Upper lobe of left lung (tissue), 6 donors: ENCODE measurements around the gene ICE2. TPM values are rescaled to one million over a fixed set of nuclear protein-coding genes. Genes with fewer than 3 reads are reported as not detected.
A peak's percentile ranks its signal among the peaks of the same experiment; 100 is the strongest.

Experiments used
- ATAC-seq, 2 donors: fragments of 200-7000 bp; cut with Tn5 transposase; one replicate each; pipeline ENCODE4 v1.9.1; 2022; ENCODE audit warnings: mild to moderate bottlenecking in 2 of 2, moderate library complexity in 2 of 2; ENCODE audit not compliant: low FRiP score in 2 of 2
- DNase-seq, 2 donors: peaks; one replicate each; pipeline ENCODE4 v3.0.0-alpha.2; 2019 to 2020
- H3K27ac ChIP-seq, 4 donors: fragments of 200-600 bp; sonication (generic); one replicate each; pipeline ENCODE4 v1.5.1; 2016 to 2019
- H3K27me3 ChIP-seq, 4 donors: fragments of 200-600 bp; sonication (generic); one replicate each; pipeline ENCODE4 v1.5.1; 2017 to 2019
- H3K36me3 ChIP-seq, 4 donors: fragments of 200-600 bp; sonication (generic); one replicate each; pipeline ENCODE4 v1.5.1; 2016 to 2019
- H3K4me1 ChIP-seq, 4 donors: fragments of 200-600 bp; sonication (generic); one replicate each; pipeline ENCODE4 v1.5.1; 2018 to 2019
- H3K4me3 ChIP-seq, 4 donors: fragments of 200-600 bp; sonication (generic); one replicate each; pipeline ENCODE4 v1.5.1; 2017 to 2019; ENCODE audit warnings: mild to moderate bottlenecking in 2 of 4, moderate library complexity in 1 of 4
- H3K9me3 ChIP-seq, 4 donors: fragments of 200-600 bp; sonication (generic); one replicate each; pipeline ENCODE4 v1.5.1; 2018 to 2019
- CTCF ChIP-seq, 6 experiments: fragments of 450-650 bp in 4 of 6; fragments of 200-600 bp in 2 of 6; sonication (generic) in 2 of 6; IDR thresholded peaks; one replicate each; pipeline ENCODE4 v1.5.1; 2016 to 2019; ENCODE audit warnings: antibody characterized with exemption in 6 of 6
- EP300 ChIP-seq, 4 donors: sonication (generic); formaldehyde crosslinking; IDR thresholded peaks; one replicate each; pipeline ENCODE4 v1.5.1; 2017; ENCODE audit warnings: antibody characterized with exemption in 4 of 4, control low read depth in 2 of 4
- POLR2A ChIP-seq, 4 donors: fragments of 450-650 bp; IDR thresholded peaks; one replicate each; pipeline ENCODE4 v1.5.1; 2016 to 2017; ENCODE audit warnings: antibody characterized with exemption in 4 of 4, mild to moderate bottlenecking in 2 of 4
- POLR2AphosphoS5 ChIP-seq, 2 donors: sonication (generic); formaldehyde crosslinking; IDR thresholded peaks; one replicate each; pipeline ENCODE4 v1.5.1; 2017; ENCODE audit warnings: antibody characterized with exemption in 2 of 2
- WGBS, 2 donors: methylation state at CpG; one replicate each; pipeline ENCODE4 v1.1.5; 2017 to 2018; 5-methylcytosine and 5-hydroxymethylcytosine counted together
- total RNA-seq, 6 donors: library from RNA; depleted of rRNA in 4 of 6; stranded (reverse); fragments of >200 nt in 4 of 6; gene quantifications; one replicate each; pipeline versions ENCODE4 v1.1.0 to v1.2.1, GENCODE V29; 2016 to 2021
- donor health status: DM: no; HTN: no; CAD: no; lungs with moderate emphysema.
- donor health status: DM: no; HTN: yes; CAD: no; lungs with severe emphysema.

The ICE2 gene
- total RNA-seq, 6 donors from 2014 or later = 15.0 to 40.7 (median 32.8) TPM

GRCh38 chr15:60421544-60421943, 57.4 kb downstream of the ICE2 start:
- ATAC-seq (no peak), DNase-seq (no peak)
- H3K27ac ChIP-seq = no peak overlapping the region
- TF ChIP-seq POLR2AphosphoS5 (IDR thresholded peaks at IDR 0.05) (no peak), EP300 (IDR thresholded peaks at IDR 0.05) (no peak), CTCF (IDR thresholded peaks at IDR 0.05) (no peak), POLR2A (IDR thresholded peaks at IDR 0.05) (no peak)
- 81 to 88% methylated on average over 1 of the region's 1 CpG for WGBS, 2 donors
- H3K4me3 ChIP-seq = no peak overlapping the region
- no peaks in the 10 kb centered on the region for H3K36me3 ChIP-seq
- no peaks in the 10 kb centered on the region for H3K27me3 ChIP-seq
- no peaks in the 10 kb centered on the region for H3K9me3 ChIP-seq
- peaks cover 3 to 14% (median 8%) of the 10 kb centered on the region in 4 donors for H3K4me1 ChIP-seq

GRCh38 chr15:60420203-60420716, 58.7 kb downstream of the ICE2 start:
- Histone ChIP-seq H3K36me3 (no peaks in the 10 kb centered on the region), H3K9me3 (no peaks in the 10 kb centered on the region), H3K4me1 (peaks cover 0 to 14% (median 8%) of the 10 kb centered on the region in 4 donors), H3K27ac (no peak overlapping the region), H3K27me3 (no peaks in the 10 kb centered on the region), H3K4me3 (no peak overlapping the region)
- ATAC-seq = no peak
- DNase-seq = no peak
- WGBS, 2 donors = 70 to 80% methylated on average over 2 of the region's 2 CpGs
- no peak for TF ChIP-seq CTCF (IDR thresholded peaks at IDR 0.05)
- TF ChIP-seq EP300 (IDR thresholded peaks at IDR 0.05) = no peak
- TF ChIP-seq POLR2AphosphoS5 (IDR thresholded peaks at IDR 0.05) = no peak
- TF ChIP-seq POLR2A (IDR thresholded peaks at IDR 0.05) = no peak

- no peak for TF ChIP-seq EP300 (IDR thresholded peaks at IDR 0.05)
- TF ChIP-seq CTCF (IDR thresholded peaks at IDR 0.05) = no peak
- TF ChIP-seq POLR2A (IDR thresholded peaks at IDR 0.05) = no peak
- TF ChIP-seq POLR2AphosphoS5 (IDR thresholded peaks at IDR 0.05) = no peak
- 63 to 67% methylated on average over 2 of the region's 2 CpGs for WGBS, 2 donors
- DNase-seq (peak in 1 of 2 donors; percentile 40), ATAC-seq (peak in 1 of 2 donors; percentile 44)
- Histone ChIP-seq H3K4me3 (no peak overlapping the region), H3K27me3 (no peaks in the 10 kb centered on the region), H3K36me3 (no peaks in the 10 kb centered on the region), H3K9me3 (no peaks in the 10 kb centered on the region), H3K27ac (no peak overlapping the region), H3K4me1 (peaks cover 0 to 14% (median 8%) of the 10 kb centered on the region in 4 donors)
Observed at GRCh38 chr15:60419753-60420152, 59.2 kb downstream of the ICE2 start.

- ATAC-seq (no peak), DNase-seq (no peak)
- TF ChIP-seq EP300 (IDR thresholded peaks at IDR 0.05) = no peak
- no peak for TF ChIP-seq CTCF (IDR thresholded peaks at IDR 0.05)
- no peak for TF ChIP-seq POLR2A (IDR thresholded peaks at IDR 0.05)
- TF ChIP-seq POLR2AphosphoS5 (IDR thresholded peaks at IDR 0.05) = no peak
- Histone ChIP-seq H3K4me3 (no peak overlapping the region), H3K36me3 (no peaks in the 10 kb centered on the region), H3K4me1 (peaks cover 0 to 5% (median 0%) of the 10 kb centered on the region in 4 donors), H3K27me3 (no peaks in the 10 kb centered on the region), H3K27ac (no peak overlapping the region), H3K9me3 (no peaks in the 10 kb centered on the region)
- WGBS, 2 donors = 80 to 88% methylated on average over 3 of the region's 3 CpGs
Observed at GRCh38 chr15:60418096-60418495, 60.8 kb downstream of the ICE2 start.

GRCh38 chr15:60417112-60417511, 61.8 kb downstream of the ICE2 start:
- Histone ChIP-seq H3K4me1 (peaks cover 0 to 4% (median 0%) of the 10 kb centered on the region in 4 donors), H3K9me3 (no peaks in the 10 kb centered on the region), H3K4me3 (no peak overlapping the region), H3K27ac (no peak overlapping the region), H3K36me3 (no peaks in the 10 kb centered on the region), H3K27me3 (no peaks in the 10 kb centered on the region)
- no peak for DNase-seq
- ATAC-seq = no peak
- TF ChIP-seq POLR2AphosphoS5 (IDR thresholded peaks at IDR 0.05) (no peak), EP300 (IDR thresholded peaks at IDR 0.05) (no peak), CTCF (IDR thresholded peaks at IDR 0.05) (no peak), POLR2A (IDR thresholded peaks at IDR 0.05) (no peak)
- WGBS, 2 donors = 97 to 99% methylated on average over 4 of the region's 4 CpGs
